GM19035 (cell line): Measurements from ENCODE around the gene UBE2D2.
"Not testable (repeated sequence)": the region's sequence is repeated elsewhere in the genome, so short reads cannot be mapped to it uniquely, and the experiment has no call there.

Experiments used
- ATAC-seq: cut with Tn5 transposase; IDR thresholded peaks from one replicate; pipeline ENCODE4 v1.9.1; 2021; ENCODE audit not compliant: unreplicated experiment

The UBE2D2 gene

DNA sequence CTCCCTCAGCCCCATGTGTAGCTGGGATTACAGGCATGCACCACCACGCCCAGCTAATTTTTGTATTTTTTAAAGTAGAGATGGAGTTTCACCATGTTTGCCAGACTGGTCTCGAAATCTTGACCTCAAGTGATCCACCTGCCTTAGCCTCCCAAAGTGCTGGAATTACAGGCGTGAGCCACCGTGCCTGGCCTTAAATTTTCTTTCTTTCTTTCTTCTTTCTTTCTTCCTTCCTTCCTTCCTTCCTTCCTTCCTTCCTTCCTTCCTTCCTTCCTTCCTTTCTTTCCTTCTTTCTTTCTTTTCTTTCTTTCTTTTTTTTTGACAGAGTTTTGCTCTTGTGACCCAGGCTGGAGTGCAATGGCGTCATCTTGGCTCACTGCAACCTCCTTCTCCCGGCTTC, 14.5 kb upstream of the UBE2D2 start:
- not testable (repeated sequence) for ATAC-seq

DNA sequence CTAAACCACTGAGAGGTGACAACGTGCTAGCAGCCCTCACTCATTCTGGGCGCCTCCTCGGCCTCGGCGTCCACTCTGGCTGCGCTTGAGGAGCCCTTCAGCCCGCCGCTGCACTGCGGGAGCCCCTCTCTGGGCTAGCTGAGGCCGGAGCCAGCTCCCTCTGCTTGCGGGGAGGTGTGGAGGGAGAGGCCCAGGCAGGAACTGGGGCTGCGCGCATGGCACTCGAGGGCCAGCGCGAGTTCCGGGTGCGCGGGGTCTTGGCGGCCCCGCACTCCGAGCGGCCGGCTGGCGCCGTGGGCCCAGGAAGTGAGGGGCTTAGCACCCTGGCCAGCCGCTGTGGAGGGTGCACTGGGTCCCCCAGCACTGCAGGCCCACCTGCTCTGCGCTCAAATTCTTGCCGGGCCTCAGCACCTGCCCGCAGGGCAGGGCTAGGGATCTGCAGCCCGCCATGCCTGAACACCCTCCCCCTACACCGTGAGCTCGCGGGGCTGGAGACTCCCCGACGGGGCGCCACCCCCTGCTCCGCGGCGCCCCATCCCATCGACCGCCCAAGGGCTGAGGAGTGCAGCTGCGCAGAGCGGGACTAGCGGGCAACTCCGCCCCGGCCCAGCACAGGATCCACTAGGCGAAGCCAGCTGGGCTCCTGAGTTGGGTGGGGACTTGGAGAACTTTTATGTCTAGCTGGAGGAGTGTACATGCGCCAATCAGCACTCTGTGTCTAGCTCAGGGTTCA, 11.8 kb upstream of the UBE2D2 start:
- no peak for ATAC-seq

DNA sequence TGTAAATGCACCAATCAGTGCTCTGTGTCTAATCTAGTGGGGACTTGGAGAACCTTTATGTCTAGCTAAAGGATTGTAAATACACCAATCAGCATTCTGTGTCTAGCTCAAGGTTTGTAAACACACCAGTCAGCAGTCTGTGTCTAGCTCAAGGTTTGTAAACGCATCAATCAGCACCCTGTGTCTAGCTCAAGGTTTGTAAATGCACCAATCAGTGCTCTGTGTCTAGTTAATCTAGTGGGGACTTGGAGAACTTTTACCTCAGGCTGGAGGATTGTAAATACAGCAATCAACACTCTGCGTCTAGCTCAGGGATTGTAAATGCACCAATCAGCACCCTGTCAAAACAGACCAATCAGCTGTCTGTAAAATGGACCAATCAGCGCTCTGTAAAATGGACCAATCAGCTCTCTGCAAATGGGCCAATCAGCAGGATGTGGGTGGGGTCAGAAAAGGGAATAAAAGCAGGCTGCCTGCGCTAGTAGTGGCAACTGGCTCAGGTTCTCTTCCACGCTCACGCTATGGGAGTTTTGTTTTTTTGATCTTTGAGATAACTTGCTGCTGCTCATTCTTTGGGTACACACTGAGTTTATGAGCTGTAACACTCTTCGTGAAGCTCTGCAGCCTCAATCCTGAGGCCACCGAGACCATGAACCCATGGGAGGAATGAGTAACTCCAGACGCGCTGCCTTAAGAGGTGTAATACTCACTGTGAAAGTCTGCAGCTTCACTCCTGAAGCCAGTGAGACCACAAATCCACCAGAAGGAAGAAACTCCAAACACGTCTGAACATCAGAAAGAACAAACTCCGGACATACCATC, 10.9 kb upstream of the UBE2D2 start:
- not testable (repeated sequence) for ATAC-seq

DNA sequence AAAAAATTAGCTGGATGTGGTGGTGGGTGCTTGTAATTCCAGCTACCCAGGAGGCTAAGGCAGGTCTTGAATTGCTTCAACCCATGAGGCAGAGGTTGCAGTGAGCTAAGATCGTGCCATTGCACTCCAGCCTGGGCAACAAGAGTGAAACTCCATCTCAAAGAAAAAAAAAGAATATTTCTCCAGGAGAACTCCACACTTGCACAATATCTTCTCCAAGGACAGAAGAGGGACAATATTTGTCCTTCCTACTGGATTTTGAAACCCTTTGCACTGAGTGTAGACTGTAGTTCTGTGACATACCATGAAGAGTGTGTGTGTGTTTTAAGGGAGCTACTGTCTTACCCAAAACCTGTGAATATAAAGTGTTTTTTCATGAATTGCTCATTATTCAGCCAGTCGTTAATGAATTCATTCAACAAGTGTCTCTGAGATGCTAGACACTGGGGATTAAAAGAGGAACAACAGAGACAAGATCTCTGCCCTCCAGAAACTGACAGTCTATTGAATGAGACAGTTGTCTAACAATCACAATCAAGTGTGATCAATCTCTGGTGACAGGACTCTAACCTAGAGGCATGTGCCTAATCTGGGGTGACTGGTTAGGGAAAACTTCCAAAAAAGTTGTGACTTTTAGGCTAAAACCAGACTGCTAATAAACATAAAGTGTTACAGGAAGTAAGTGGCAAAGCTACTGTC, 9.8 kb upstream of the UBE2D2 start:
- ATAC-seq, result no peak

DNA sequence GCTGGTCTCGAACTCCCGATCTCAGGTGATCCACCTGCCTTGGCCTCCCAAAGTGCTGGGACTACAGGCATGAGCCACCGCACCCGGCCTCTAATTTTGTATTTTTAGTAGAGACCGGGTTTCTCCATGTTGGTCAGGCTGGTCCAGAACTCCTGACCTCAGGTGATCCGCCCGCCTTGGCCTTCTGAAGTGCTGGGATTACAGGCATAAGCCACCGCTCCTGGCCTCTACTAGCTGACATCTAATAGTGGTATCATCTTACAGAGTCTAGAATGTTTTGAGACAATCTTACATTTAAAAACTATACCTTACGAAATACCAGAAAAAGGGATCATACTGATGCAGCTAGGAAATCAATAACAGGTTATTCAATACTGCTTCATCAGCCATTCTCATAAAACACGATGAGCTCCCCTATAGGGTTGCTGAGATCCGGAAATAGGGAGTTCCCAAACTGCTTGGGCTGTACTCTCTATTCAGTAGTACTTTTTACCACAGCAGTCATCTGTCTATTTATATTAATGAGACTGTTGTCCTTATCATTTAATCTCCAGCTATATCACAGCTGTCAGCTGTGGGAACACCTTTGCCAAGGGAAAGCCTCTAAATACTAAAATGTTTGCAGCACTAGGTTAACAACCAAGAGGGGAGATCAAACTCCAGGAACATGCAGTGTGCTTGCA, 8.1 kb upstream of the UBE2D2 start:
- ATAC-seq, result no peak

DNA sequence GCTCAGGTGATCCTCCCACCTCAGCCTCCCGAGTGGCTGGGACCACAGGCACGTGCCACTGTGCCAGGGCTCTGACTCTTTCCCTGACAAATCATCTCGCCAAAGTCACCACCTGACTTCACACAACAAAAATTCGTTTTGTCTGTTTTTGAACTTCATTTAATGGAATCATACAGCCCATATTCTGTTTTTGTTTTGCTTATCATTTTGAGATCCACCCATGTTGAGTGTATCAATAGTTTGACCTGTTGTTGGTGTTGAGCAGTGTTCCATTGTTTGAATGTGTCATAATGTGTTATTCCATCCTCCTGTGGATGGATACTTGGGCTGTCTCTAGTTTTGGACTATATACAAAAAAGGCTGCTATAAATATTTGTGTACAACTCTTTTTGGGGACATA, 6.9 kb upstream of the UBE2D2 start:
- ATAC-seq, result no peak

DNA sequence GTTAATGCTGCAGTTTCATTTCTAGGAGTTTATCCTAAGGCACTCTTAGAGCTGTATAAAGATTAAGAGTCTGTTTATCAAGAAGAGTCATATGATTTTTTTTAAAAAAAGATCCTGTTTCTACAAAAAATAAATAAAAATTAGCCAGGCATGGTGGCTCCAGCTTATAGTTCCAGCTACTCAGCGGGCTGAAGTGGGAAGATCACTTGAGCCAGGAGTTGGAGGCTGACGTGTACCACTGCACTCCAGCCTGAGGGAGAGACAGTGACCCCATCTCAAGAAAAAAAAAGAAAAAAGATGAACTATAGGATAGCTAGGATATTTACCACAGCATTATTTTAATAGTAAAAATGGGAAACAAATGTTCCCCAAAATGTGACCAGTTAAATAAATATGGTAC, 3.3 kb upstream of the UBE2D2 start:
- ATAC-seq, result no peak

DNA sequence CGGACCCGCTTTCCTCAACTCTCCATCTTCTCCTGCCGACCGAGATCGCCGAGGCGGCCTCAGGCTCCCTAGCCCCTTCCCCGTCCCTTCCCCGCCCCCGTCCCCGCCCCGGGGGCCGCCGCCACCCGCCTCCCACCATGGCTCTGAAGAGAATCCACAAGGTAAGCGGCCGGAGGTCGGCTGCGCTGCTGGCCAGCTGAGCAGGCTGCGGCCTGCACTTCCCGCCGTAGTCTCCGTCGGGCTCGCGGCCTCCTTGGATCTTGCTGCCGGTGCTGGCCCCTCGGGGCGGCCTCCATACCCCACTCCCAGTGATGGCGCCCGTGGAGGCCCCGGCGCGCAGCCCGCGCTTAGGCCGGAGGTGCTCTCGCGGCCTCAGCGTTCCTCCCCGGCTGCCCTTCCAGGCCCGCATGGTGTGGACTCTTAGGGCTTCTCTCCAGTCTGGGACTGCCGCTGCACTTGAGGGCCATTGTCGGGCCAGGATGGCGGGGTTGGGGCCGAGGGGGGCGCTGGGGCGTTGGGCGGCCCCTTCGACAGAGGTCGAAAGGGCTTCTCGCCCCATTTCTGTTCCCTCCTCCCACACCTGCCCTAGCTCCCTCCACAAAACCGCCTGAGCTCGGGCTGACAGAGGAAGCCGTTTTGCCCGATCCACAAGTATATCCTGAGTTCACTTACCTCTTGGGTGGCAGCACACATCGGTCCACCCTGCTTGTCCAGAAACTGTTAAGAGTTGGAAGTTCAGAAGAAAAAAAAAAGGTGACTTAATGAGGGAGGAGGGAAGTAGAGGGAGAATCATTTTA, 714 bp downstream of the UBE2D2 start:
- peak; percentile 19 for ATAC-seq

DNA sequence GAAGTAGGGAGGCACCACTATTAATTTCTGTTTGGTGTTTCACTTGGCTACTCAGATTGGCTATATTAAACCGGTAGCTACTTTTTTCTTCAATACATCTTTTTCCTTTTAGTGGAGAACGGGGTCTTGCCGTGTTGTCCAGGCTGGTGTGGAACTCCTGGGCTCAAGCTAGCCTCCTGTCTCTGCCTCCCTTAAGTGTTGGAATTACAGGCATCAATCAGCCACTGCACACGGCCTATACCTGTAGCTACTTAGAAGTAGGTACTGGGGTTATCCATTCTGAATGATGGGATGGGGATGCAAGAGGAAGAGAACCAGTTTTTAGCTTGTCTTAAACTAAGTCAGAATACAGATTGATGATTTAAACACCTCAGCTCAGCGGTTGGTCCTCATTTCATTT, 1.7 kb downstream of the UBE2D2 start:
- no peak for ATAC-seq

DNA sequence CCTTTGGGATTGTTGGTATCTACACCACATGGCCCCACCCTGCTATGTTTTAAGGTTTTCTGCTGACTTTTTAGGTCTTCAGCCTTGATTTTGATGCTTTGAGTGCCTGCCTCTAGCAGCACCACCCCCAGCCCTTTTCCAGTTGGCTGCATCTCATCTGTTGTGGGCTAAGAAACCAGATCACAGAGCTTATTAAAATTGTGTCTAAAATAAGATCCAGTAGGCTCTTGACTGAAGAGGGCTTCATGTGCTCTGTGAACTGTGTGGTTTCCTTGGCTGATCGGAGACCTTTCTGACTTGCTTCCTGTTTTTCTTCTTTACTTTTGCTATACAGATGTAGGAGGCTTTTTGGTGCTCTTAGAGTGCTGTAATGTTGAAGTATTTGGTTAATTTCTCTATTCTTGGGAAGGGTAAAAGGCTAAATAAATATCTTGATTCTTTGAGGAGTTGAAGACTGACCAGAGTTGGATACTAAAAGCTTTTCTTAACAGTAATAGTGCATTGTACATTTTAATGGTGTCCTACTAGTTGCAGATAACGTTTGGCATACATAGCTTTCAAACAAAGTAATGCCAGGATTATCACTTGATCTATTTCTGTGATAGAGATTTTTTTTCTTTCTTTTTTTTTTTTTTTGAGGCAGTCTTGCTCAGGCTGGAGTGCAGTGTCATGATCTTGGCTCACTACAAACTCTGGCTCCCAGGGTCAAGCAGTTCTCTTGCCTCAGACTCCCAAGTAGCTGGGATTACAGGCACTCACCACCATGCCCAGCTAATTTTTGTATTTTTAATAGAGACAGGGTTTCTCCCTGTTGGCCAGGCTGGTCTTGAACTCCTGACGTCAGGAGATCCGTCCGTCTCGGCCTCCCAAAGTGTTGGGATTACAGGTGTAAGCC, 4.5 kb downstream of the UBE2D2 start:
- peak; percentile 34 for ATAC-seq

DNA sequence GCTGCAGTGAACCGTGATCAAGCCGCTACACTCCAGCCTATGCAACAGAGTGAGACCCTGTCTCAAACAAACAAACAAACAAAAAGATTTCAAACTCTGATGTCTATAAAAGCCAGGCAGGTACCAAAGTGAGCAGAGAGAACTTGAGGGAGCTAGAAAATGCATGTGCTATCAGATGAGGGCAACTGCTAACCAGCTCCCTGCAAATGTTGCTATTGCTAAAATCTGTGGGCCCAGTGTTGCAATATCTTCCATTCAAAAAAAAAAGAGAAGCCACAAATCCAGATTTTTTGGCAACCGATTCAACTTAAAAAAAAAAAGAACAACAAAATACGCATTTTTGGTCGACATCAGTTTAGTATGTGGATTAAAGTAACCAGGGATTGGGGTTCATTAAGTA, 5.5 kb downstream of the UBE2D2 start:
- no peak for ATAC-seq

DNA sequence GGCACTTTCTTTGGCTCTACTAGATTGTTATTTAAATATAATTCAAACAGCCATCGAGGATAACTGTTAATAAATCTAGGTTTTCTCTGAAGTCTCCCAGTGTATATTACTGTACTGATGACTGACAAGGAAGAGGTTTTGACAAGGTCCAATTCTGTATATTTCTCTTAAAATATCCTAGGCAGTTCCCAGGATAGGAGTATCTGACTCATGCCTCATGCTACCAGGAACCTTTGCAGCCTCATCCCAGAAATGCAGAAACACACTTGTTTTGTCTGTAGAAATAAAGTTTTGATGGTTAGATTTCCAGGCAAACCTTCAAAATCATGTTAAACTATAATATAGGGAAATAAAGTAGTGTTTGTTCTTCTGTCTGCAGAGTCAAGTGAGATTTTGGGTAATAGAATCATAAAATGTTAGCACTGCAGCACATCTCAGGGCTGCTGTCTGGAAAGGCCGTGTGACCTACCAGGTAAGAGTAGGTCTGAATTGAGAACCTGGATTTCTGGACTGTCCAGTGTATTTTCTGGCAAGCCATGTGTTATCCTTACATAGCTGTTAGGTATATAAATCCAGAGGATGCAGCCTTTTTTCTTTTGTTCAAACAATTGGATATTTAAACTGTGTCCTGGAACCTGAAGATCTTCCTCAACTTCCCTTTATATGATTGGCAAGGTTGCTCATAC, 8.3 kb downstream of the UBE2D2 start:
- no peak for ATAC-seq

DNA sequence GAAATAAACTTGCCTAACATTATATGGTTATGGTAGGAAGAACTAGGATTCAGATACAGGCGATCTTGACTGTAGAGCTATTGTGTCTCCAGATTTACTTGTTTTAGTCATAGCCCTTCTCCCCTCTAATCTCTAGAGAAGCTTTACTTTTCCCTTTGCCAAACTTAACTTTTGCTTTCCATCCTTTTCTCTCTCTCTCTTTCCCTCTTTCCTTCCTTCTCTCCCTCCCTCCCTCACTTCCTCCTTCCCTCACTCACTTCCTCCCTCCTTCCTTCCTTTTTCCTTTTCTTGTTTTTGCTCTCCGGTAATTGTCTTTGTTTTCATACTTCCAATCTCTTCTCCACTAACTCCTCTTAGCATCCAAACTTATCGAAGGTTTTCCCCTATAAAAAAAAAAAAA, 10.4 kb downstream of the UBE2D2 start:
- ATAC-seq, result no peak

DNA sequence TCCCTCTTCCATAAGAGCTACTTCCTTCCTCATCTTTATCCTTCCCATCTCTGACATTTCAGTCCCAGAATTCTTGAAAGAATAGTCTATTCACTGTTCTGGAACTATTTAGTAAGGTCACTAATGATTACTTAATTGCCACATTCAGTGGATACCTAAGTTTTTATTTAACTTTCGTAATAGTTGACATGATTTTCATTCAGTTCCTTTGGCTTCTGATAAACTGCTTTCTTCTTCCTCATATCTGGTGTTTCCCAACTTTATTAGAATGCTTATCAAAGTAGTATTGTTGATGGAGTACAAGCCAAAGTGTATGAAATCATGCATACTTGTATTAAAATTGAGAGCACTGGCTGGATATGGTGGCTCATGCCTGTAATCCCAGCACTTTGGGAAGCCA, 10.8 kb downstream of the UBE2D2 start:
- ATAC-seq, result no peak

DNA sequence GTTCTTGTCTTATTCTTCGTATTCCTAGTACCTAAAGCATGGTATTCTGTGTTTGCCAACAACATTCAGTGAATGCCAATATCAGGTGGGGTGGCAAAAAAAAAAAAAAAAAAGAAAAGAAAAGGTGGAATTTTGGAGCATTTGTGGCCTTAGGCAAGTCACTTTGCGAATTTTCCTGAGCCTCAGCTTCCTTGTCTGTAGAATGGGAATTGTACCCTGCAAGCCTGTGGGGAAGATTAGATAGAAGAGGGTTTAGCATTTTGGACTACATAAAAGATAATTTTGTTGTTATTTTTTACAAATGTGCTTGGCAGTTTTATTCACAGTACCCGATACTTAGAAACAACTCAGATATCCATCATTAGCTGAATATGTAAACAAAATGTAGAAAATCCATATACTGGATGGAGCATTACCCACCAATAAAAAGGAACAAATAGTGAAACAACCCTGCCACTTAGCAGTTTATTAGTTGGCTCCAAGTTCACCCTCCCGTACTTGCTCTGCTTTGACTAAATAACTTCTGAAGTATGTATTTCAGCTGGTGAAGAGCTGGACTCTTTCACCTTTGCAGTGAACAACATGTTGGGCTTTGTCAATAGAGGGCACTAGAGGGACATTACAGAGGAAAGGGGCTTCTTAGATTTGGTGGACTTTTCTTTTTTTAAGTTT, 13.6 kb downstream of the UBE2D2 start:
- ATAC-seq, result no peak

DNA sequence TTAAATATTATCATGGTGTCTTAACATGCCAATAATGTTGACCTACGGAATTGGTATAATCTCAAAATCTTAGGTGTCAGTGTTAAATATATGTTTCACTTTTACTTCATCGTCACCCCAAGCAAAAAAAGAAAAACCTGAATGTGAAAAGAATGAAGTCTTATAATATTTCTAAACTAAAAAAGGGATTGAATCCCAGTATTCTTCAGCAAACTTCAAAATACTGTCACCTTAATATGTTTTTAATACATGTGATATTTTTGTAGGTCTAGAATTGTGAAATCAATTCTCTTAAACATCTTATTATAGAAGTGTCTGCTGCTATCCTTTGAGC, 14.1 kb downstream of the UBE2D2 start:
- ATAC-seq, result no peak

DNA sequence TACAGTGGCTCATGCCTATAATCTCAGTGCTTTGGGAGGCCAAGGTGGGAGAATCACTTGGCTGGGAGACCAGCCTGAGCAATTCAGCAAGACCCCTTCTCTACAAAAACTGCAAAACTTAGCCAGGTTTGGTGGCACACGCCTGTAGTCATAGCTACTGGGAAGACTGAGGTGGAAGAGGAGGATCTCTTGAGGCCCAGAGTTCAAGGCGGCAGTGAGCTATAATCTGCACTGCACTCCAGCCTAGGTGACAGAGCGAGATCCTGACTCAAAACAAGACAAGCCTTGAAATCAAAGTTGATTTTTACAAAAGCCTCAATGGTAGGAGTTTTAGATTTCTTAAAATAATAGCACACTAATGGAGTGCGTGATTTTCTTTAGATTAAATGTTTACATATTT, 14.6 kb downstream of the UBE2D2 start:
- no peak for ATAC-seq

DNA sequence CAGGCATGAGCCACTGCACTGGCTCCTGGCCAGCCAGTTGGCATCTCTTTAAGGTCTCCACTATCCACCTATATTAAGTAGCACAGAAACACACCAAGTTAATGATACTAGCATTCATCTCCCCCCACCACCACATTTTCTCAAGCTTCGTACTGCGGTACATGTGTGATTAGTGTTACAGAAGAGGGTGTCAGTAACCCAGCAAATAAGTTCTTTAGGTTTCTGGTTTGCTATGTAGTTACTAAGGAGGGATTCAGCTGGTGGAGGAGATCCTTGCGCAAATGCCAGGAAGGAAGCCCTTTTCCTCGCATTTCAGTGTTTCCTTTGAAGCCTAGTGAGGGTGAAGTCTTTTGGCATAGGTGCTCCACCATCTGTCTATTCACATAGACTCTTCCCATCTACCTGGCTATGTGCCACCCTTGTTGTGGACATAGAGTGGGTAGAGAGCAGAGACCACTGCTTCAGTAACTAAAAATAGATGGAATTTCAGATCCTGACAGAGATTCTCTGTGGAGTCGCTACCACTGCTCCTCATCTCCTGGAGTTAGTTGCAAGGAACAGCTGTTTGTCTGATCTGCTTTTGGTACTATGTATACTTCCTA, 16.7 kb downstream of the UBE2D2 start:
- ATAC-seq, result no peak
